ENCODE results near the gene RPL6. TPM values are rescaled to one million over a fixed set of nuclear protein-coding genes. Genes with fewer than 3 reads are reported as not detected.
"Not testable (repeated sequence)": the region's sequence is repeated elsewhere in the genome, so short reads cannot be mapped to it uniquely, and the experiment has no call there.

Gene RPL6
- total RNA-seq, 1 experiment from 2014 or later, result 1,495 TPM

DNA sequence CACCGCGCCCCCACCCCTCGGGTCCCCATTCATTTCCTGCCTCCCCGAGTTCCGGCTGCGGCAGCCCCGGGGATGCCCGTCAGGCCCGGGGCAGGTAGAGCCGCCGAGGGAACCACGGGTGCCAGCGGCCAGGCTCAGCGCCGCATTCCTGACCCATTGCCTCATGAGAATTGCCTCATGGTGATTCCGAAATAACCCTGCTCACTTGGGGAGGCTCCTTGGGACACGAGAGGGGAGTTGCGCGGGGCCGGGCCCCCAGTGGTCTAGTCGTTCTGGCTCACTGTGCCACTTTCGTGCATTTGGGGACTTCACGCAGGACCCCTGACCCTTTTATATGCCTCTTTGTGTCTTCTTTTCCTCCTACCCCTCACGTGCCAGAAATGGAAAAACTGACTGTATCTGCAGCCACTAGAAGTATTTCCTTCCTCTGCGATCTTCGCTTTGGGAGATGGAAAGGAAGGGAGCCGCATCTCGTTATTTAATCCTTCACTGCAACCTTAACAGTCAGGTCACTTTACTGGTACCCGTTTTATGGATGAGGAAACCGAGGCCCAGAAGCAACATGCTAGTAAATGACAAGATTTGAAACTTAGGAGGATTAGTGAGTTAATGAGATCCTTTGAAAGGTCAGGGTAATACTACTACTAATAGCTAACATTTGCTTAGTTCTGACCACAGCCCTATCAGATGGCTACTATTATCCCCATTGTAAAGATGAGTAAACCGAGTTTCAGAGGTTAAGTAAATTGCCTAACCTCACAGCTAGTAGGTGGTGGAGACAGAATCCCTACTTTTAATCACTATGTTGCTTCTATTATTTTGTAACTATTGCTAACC lies 10.1 kb upstream of the RPL6 start:
- peak; percentile 67 for DNase-seq (ENCODE audit: low read depth)

DNA sequence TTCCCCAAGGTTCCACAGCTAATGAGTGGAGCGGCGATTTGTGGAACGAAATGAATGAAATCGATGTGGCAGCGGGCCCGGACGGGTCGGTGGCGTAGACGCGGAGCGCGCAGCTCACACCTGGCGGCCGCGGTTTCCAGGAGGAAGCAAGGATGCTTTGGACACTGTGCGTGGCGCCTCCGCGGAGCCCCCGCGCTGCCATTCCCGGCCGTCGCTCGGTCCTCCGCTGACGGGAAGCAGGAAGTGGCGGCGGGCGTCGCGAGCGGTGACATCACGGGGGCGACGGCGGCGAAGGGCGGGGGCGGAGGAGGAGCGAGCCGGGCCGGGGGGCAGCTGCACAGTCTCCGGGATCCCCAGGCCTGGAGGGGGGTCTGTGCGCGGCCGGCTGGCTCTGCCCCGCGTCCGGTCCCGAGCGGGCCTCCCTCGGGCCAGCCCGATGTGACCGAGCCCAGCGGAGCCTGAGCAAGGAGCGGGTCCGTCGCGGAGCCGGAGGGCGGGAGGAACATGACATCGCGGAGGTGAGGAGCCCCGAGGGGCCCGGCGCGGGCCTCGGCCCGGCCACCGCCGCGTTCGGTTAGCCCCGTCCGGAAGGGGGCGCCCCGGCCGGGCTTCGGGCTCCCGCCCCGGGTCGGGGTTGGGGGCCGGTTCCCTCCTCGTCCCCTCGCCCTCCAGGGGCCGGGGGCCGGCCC lies 9.3 kb upstream of the RPL6 start, which contains the start of gene PTPN11:
TSS of gene PTPN11 (plus strand) at position 340 of the 689 bp plus-strand sequence. CDS start at position 505, 165 bp downstream.
- DNase-seq (ENCODE audit: low read depth), result peak; percentile 74

DNA sequence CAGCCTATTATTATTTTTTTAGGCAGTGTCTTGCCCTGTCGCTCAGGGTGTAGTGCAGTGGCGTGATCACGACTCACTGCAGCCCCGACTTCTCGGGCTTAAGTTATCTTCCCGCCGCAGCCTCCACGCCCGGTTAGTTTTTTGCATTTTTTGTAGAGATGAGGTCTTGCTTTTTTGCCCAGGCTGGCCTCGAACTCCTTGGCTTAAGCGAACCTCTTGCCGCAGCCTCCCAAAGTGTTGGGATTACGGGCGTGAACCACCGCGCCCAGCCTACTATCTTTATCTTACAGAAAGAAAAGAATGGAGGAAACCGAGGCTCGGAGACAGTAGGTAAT lies 8.8 kb upstream of the RPL6 start:
- DNase-seq (ENCODE audit: low read depth), result no peak

DNA sequence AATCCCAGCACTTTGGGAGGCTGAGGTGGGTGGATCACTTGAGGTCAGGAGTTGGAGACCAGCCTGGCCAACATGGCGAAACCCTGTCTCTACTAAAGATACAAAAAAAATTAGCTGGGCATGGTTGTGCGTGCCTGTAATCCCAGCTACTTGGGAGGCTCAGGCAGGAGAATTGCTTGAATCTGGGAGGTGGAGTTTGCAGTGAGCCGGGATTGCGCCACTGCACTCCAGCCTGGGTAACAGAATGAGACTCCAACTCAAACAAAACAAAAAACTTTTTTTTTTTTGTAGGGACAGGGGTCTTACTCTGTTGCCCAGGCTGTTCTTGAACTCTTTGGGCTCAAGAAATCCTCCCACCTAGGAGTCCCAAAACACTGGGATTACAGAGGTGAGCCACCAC lies 6.1 kb upstream of the RPL6 start:
- DNase-seq (ENCODE audit: low read depth), result not testable (repeated sequence)

DNA sequence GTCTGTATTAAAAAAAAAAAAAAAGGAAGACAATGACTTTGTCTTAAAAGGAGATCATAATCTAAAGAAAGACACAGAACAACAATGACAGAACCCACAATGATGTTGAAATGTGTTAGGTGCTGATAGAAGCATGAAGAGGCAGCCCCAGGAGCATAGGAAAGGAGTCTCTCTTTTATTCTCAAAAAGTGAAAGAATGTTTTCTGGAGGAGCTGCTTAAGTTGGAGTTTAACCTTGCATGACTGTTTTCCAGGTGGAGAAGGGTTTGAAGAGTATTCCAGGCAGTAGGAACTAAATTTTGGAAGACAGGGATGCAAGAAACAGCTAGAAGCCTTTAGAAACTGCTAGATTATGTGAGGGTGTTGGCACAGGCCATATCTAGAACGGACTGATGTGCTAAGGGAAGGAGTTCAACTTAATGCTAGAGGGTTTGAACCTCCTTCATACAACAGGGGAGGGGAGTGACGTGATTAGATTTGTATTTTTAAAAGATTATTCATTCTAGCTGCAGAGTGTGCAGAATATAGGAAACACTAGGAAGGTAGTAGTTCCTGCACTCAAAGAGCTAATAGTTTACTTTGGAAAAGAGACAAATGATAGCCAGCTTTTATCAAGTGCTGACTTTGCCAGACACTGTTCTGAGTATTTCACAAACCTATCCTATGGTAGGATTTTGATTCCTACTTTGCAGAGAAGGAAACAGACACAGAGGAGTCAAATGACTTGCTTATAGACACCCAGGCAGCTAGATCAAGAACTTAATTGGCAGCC lies 4.6 kb upstream of the RPL6 start:
- no peak for DNase-seq (ENCODE audit: low read depth)

DNA sequence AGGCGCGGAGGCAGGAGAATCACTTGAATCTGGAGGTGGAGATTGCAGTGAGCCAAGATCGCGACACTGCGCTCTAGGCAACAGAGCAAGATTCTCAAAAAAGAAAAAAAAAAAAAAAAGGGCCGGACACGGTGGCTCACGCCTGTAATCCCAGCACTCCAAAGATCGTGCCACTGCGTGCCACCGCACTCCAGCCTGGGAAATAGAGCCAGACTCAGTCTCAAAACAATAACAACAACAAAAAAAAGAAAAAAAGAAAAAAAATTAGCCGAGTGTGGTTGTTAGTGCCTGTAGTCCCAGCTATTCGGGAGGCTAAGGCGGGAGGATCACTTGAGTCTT lies 470 bp upstream of the RPL6 start:
- DNase-seq (ENCODE audit: low read depth), result no peak

DNA sequence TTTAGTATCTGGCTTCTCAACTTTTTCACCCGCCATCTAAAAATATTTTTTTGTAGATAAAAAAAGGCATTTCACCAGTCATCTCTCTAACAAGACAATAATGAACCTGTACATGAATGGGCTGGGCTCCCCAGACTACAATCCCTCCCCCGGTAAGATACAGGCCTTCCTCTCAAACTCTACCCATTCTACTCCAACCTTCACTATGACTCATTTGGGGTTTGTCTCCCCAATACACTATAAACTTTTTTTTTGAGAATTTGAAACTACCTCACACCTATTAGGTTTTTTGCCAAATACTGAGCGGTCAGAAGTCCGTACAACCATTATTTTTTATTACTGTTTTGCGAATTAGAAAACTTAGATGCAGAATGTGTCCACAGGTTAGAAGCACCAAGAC lies 784 bp downstream of the RPL6 start:
- DNase-seq (ENCODE audit: low read depth), result no peak

DNA sequence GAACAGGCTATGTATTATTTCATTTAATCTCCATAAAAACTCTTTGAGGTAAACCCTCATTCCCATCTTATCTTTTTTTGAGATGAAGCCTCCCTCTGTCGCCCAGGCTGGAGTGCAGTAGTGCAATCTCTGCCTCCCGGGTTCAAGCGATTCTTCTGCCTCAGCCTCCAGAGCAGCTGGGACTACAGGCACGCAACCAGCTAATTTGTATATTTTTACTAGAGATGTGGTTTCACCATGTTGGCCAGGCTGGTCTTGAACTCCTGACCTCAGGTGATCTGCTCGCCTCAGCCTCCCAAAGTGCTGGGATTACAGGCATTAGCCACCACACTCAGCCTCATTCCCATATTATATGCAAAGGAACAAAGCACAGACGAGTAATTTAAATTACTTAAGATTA lies 1.7 kb downstream of the RPL6 start:
- not testable (repeated sequence) for DNase-seq (ENCODE audit: low read depth)

DNA sequence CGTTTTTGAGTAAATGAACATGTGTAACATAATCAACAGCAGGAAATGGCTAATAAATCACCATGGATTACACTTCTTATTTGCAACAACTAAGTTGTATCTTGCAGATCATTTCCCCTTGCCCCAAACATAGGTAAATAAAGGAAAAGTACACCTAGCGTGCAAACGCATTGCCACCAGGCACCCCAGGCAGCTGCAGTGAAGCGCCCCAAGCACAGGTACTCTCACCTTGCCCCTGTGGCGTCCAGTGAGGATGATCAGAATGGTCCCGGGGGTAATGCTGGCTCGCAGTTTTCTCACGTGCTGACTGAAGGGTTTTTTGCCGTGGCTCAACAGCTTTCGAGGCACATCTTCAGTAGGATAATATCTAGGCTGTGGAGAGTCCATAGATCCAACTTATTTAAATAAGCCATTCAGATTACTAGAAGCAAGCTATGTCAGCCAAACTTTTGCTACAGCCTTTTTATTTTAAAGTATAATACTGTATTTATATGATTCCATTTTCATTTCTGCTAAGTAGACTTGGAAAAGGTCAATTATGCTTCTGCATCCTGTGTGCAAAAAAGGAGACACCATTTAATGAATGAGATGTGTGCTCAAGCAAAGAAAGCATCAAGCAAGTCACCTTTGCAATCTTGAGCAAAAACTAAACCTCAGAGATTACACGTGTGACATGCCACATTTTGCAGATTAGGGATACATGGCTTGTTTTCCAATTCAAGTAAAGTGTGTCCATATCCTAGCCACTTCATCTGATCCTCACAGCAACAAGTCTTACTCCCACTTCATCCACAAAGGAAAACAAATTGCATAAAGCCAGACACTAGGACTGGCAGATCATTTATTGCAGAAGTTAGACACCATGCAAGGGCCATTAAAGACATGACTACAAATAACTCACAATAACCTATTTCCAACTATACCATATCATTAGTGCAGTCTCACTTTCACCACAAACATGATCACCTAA lies 2.6 kb downstream of the RPL6 start:
- no peak for DNase-seq (ENCODE audit: low read depth)

DNA sequence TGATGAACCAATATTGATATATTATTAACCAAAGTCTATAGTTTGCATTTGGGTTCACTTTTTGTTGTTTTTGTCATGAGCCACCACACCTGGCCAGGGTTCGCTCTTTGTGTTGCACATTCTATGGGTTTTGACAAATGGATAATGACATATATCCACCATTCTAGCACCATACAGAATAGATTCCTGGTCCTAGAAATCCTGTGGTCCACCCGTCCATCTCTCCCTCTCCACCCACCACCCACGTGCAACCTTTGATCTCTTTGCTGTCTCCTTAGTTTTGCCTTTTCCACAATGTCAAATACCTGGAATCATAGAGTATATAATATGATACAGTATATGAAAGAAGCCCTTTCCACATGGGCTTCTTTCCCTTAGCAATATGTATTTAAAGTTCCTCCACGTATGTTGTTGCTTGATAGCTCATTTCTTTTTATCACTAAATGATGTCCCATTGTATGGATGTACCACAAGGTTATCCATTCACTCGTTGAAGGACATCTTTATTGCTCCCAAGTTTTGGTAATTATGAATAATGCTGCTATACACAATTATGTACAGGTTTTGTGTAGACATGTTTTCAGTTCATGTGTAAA lies 7.4 kb downstream of the RPL6 start:
- no peak for DNase-seq (ENCODE audit: low read depth)

DNA sequence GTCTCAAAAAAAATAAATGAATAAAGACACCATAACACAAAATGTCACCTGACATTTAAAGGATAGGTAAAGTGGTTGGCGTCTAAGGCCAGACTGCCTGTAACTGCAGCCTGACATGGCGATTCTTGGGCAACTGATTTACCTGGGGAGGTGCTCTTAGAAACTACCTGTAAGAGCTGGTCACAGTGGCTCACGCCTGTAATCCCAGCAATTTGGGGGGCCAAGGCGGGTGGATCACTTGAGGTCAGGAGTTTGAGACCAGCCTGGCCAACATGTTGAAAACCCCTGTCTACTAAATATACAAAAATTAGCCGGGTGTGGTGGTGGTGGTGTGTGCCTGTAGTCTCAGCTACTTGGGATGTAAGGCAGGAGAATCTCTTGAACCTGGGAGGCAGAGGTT lies 8.4 kb downstream of the RPL6 start:
- DNase-seq (ENCODE audit: low read depth), result no peak

DNA sequence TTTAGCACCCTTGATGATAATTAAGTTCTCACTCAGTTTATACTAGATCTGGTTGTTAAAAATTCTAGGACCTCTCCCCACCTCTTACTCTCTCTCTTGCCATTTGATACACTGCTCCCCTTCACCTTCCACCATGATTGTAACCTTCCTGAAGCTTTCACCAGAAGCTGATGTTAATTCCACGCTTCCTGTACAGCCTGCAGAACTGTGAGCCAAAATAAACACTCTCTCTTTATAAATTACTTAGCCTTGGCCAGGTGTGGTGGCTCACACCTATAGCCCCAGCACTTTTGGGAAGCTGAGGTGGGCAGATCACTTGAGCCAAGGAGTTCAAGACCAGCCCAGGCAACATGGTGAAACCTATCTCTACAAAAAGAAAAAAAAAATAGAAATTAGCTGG lies 16.1 kb downstream of the RPL6 start:
- DNase-seq (ENCODE audit: low read depth), result no peak

DNA sequence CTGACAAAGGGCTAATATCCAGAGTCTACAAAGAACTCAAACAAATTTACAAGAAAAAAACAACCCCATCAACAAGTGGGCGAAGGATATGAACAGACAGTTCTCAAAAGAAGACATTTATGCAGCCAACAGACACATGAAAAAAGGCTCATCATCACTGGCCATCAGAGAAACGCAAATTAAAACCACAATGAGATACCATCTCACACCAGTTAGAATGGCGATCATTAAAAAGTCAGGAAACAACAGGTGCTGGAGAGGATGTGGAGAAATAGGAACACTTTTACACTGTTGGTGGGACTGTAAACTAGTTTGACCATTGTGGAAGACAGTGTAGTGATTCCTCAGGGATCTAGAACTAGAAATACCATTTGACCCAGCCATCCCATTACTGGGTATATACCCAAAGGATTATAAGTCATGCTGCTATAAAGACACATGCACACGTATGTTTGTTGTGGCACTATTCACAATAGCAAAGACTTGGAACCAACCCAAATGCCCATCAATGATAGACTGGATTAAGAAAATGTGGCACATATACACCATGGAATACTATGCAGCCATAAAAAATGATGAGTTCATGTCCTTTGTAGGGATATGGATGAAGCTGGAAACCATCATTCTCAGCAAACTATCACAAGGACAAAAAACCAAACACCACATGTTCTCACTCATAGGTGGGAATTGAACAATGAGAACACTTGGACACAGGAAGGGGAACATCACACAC lies 19.3 kb downstream of the RPL6 start:
- not testable (repeated sequence) for DNase-seq (ENCODE audit: low read depth)

DNA sequence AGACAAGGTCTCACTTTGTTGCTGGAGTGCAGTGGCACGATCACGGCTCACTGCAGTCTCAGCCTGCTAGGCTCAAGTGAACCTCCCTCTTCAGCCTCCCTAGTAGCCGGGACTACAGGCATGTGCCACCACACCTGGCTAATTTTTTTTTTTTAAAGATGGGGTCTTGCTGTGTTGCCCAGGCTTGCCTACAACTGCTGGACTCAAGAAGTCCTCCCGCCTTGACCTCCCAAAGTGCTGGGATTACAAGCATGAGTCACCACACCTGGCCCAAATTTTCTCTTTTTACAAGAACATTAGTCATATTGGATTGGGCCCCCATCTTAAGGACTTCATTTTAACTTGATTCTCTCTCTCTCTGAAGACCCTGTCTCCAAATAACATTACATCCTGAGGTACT lies 20.2 kb downstream of the RPL6 start:
- DNase-seq (ENCODE audit: low read depth), result no peak

DNA sequence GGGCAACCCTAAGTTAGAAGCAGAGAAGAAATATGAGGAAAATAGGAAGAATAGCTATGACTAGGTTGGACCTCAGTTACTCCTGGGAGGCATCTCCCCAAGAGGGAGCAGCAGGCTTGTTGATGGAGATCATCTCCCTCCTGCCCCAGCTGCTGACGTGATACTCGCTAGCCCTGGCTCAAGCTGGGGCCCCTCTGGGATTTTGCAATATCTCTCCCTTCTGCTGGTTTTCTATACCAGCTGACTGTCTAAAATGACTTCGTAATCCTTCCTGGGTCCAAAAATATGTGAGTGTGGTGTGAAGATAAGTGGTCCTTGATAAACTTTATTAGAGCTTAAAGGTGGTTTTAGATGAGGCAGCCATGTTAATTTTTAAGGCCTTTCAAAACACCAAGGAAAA lies 22.7 kb downstream of the RPL6 start:
- DNase-seq (ENCODE audit: low read depth), result no peak

DNA sequence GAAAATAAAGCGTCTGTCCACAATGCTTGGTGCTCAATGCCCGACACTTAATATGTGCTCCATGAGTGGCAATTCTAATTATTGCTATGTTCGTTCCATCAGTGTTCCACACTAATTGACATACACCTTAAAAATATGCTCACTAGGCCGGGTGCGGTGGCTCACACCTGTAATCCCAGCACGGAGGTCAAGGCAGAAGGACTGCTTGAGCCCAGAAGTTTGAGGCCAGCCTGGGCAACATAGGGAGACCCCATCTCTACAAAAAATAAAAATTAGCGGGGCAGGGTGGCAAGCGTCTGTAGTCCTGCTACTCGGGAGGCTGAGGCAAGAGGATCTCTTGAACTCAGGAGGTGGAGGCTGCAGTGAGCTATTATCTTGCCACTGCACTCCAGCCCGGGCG lies 26.5 kb downstream of the RPL6 start:
- DNase-seq (ENCODE audit: low read depth), result no peak

DNA sequence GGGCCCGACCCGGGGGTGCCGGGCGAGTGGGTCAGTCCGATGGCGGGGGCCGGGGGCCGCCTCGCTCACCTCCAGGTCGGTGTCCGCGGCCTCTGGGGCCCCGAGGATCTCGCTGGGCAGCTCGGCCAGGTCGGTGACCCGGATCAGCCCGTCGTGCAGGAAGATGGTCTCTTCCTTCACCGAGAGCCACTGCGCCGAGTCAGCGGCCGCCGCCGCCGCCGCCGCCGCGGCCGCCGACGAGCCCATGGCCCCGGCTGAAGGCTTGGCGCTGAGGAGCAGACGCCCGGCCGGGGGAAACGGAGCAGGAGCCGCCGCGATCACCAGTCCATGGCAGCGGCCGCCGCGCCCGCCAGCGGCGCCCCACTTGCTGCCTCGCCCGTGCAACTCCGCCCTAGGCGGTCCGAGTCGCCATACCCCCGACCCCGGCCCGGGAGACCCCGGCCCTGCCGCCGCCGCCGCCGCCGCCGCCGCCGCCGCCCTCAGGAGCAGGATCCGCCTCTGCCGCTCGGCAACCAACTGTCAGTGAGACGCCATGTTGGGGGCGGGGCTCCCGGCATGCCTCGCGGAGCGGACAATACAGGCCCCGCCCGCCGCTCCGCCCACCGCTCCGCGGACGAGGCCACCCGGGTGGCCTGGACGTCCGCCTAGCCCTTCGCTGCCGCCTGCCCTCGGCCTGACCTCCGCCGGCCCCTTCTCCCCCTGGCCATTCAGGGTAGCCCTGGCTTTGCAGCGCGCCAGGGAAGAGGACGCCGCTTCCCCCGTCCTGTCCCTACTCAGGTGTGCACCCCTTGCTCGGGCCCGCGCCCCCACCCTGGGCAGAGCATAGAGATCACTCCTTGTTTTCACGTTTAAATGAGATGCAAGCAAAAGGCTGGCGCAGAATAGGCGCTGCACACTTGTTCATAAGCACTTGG lies 27.3 kb downstream of the RPL6 start, which contains the start of gene HECTD4:
TSS of gene HECTD4 (minus strand) at position 549 of the 914 bp plus-strand sequence. CDS start at position 246, 303 bp downstream.
- DNase-seq (ENCODE audit: low read depth), result peak; percentile 82

DNA sequence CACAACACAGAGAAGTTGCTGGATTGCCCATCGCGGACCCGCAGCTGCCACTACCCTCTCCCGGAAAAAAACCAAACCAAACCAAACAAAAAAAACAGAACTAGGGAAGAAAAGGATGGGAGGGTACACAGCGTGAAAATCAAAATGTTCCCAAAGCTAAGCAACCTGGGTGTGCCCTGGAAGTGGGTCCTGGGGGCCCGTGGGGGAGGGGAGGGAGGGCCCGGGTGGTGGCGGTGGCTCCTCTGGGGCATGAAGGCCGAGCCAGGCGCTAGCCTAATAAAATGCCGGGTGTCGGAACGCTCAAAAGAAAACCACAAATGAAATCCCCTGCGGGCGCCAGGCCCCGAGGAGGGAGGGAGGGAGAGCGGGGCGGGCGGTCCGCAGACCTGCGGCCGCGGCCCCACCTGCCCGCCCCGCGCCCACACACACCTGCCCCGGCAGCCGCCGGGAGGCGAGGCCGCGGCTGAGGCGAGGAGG lies 28.0 kb downstream of the RPL6 start:
- DNase-seq (ENCODE audit: low read depth), result peak; percentile 24

Data from RPMI7951 (cell line).